ENCODE measurements around the gene IRF1.

IRF1 gene

GRCh38 chr5:132474131-132474723 is 16.3 kb downstream of the IRF1 start:
- DNase-seq = no peak

GRCh38 chr5:132473668-132474067 is 16.9 kb downstream of the IRF1 start:
- no peak for DNase-seq

- no peak for DNase-seq
These were observed 17.5 kb downstream of the IRF1 start for GRCh38 chr5:132473019-132473531.

GRCh38 chr5:132472431-132472830 is 18.1 kb downstream of the IRF1 start:
- no peak for DNase-seq

- DNase-seq = peak; percentile 73
These were observed 18.6 kb downstream of the IRF1 start for GRCh38 chr5:132471944-132472343.

- no peak for DNase-seq
These were observed 19.2 kb downstream of the IRF1 start for GRCh38 chr5:132471151-132471907.

- DNase-seq = no peak
These were observed 20.0 kb downstream of the IRF1 start for GRCh38 chr5:132470596-132470995.

GRCh38 chr5:132470010-132470392 is 20.6 kb downstream of the IRF1 start:
- DNase-seq = peak; percentile 41

GRCh38 chr5:132469380-132470009 is 21.1 kb downstream of the IRF1 start:
- DNase-seq = peak; percentile 52

GRCh38 chr5:132468656-132469379 is 21.8 kb downstream of the IRF1 start:
- DNase-seq = no peak

GRCh38 chr5:132467287-132467984 is 23.1 kb downstream of the IRF1 start:
- no peak for DNase-seq

- peak; percentile 57 for DNase-seq
These were observed 23.9 kb downstream of the IRF1 start for GRCh38 chr5:132466433-132467286.

- DNase-seq = no peak
These were observed 25.4 kb downstream of the IRF1 start for GRCh38 chr5:132465059-132465707.

- DNase-seq = peak; percentile 42
These were observed 26.2 kb downstream of the IRF1 start for GRCh38 chr5:132464156-132464939.

- no peak for DNase-seq
These were observed 26.8 kb downstream of the IRF1 start for GRCh38 chr5:132463811-132464155.

GRCh38 chr5:132462856-132463745 is 27.5 kb downstream of the IRF1 start:
- DNase-seq = no peak

- DNase-seq = no peak
These were observed 28.2 kb downstream of the IRF1 start for GRCh38 chr5:132462333-132462732.

GRCh38 chr5:132461569-132462070 is 29.0 kb downstream of the IRF1 start:
- DNase-seq = no peak
